OCI-LY7 (cell line): ENCODE data around the gene CHST8. TPM values are rescaled to one million over a fixed set of nuclear protein-coding genes. Genes with fewer than 3 reads are reported as not detected.

Experiments
- BruUV-seq: library from RNA; stranded (reverse); fragments of 400-500 nt; replicated peaks from 2 replicates; lab custom pipeline; 2021; lab: Mats Ljungman, UMichigan
- CTCF ChIA-PET: fragments of 300-600 bp; sonication (Branson Sonifier 250); formaldehyde crosslinking; loops from one replicate; lab custom pipeline; 2022; ENCODE audit warnings: antibody characterized with exemption; ENCODE audit not compliant: unreplicated experiment; lab: Charles Lee
- POLR2A ChIA-PET: fragments of 300-600 bp; sonication (Branson Sonifier 250); formaldehyde crosslinking; loops from one replicate; lab custom pipeline; 2022; ENCODE audit warnings: antibody characterized with exemption; lab: Charles Lee
- DNase-seq: peaks from one replicate; pipeline ENCODE4 v3.0.0-alpha.2; 2015; ENCODE audit warnings: low spot score
- H2AFZ ChIP-seq: fragments of 200-600 bp; sonication (generic), shearing (Covaris generic); 2 replicates; pipeline ENCODE4 v1.6.1; 2014; ENCODE audit warnings: mild to moderate bottlenecking, antibody characterized with exemption, low read length, moderate library complexity
- H3K27ac ChIP-seq: fragments of 200-600 bp; sonication (generic); 2 replicates; pipeline ENCODE4 v1.5.1; 2014; ENCODE audit warnings: mixed run types, low read depth, mild to moderate bottlenecking, moderate library complexity, low read length, inconsistent platforms; ENCODE audit not compliant: poor library complexity, severe bottlenecking
- H3K36me3 ChIP-seq: fragments of 200-600 bp; sonication (generic); 2 replicates; pipeline ENCODE4 v1.6.1; 2014; ENCODE audit warnings: mild to moderate bottlenecking, antibody characterized with exemption, low read length, moderate library complexity, mixed read lengths; ENCODE audit not compliant: insufficient read depth
- H3K4me1 ChIP-seq: fragments of 200-600 bp; sonication (generic); 2 replicates; pipeline ENCODE4 v1.5.1; 2014; ENCODE audit warnings: mild to moderate bottlenecking, low read length; ENCODE audit not compliant: insufficient read depth, poor library complexity, severe bottlenecking
- H3K4me2 ChIP-seq: fragments of 200-600 bp; sonication (generic); 2 replicates; pipeline ENCODE4 v1.6.1; 2014; ENCODE audit warnings: mild to moderate bottlenecking, low read length
- H3K4me3 ChIP-seq: fragments of 200-600 bp; sonication (generic); 2 replicates; pipeline ENCODE4 v1.5.1; 2014; ENCODE audit warnings: mild to moderate bottlenecking, low read depth, low read length; ENCODE audit not compliant: poor library complexity, severe bottlenecking
- H3K79me2 ChIP-seq: fragments of 200-600 bp; sonication (generic); 2 replicates; pipeline ENCODE4 v1.6.1; 2016; ENCODE audit warnings: low read depth, mild to moderate bottlenecking, low read length, moderate library complexity, mixed read lengths; ENCODE audit not compliant: insufficient read depth
- H3K9me2 ChIP-seq: fragments of 200-600 bp; sonication (generic); 2 replicates; pipeline ENCODE4 v1.6.1; 2016; ENCODE audit warnings: mild to moderate bottlenecking, low read length, mixed read lengths; ENCODE audit not compliant: insufficient read depth
- H3K9me3 ChIP-seq: fragments of 200-600 bp; sonication (generic); 2 replicates; pipeline ENCODE4 v1.6.1; 2014; ENCODE audit warnings: mild to moderate bottlenecking, mixed run types, low read length, mixed read lengths
- H4K20me1 ChIP-seq: fragments of 200-600 bp; sonication (generic); 2 replicates; pipeline ENCODE4 v1.6.1; 2014; ENCODE audit warnings: mild to moderate bottlenecking, antibody characterized with exemption, low read length, moderate library complexity, mixed read lengths; ENCODE audit not compliant: insufficient read depth
- CTCF ChIP-seq: fragments of 200-600 bp; sonication (generic); conservative IDR thresholded peaks from 2 replicates; pipeline ENCODE4 v1.5.1; 2014; ENCODE audit warnings: mild to moderate bottlenecking, antibody characterized with exemption, low read length, moderate library complexity, mixed read lengths
- EZH2phosphoT487 ChIP-seq: fragments of 200-600 bp; sonication (generic); IDR thresholded peaks from 2 replicates; pipeline ENCODE4 v1.6.1; 2018; ENCODE audit warnings: low read depth, borderline replicate concordance, mild to moderate bottlenecking, mixed run types, antibody characterized with exemption, low read length, moderate library complexity, mixed read lengths
- intact Hi-C: fragments of 100-400 bp; cut with micrococcal nuclease; formaldehyde crosslinking; loops from one replicate; pipeline ENCODE4 v1.10.0; 2022; ENCODE audit not compliant: unreplicated experiment
- total RNA-seq, 2 experiments: library from RNA; depleted of rRNA in 1 of 2; stranded (reverse); fragments of >200 nt in 1 of 2; shearing (Covaris generic) in 1 of 2; gene quantifications; 2 replicates each; pipeline ENCODE4 v1.2.3, GENCODE V29; 2014 to 2022

CHST8 gene
- total RNA-seq, 2 experiments from 2014 or later: not detected

GRCh38 chr19:33811736-33812387, 190.1 kb downstream of the CHST8 start:
- BruUV-seq: no TSS peak
- no peak overlapping the region for H3K27ac ChIP-seq
- ChIA-PET POLR2A (no interaction called here), CTCF (no interaction called here)
- intact Hi-C loops: no loop called here
- no peak for DNase-seq
- no peaks in the 10 kb centered on the region for H3K4me1 ChIP-seq
- H3K79me2 ChIP-seq: no peaks in the 10 kb centered on the region
- peaks cover 30% of the 10 kb centered on the region for H3K36me3 ChIP-seq
- no peak overlapping the region for H3K4me2 ChIP-seq
- no peak overlapping the region for H2AFZ ChIP-seq
- no peaks in the 10 kb centered on the region for H3K9me2 ChIP-seq
- no peaks in the 10 kb centered on the region for H3K9me3 ChIP-seq
- H3K4me3 ChIP-seq: no peak overlapping the region
- TF ChIP-seq CTCF: no peak
- no peak for TF ChIP-seq EZH2phosphoT487
- H4K20me1 ChIP-seq: no peaks in the 10 kb centered on the region

- ChIA-PET POLR2A (no interaction called here), CTCF (no interaction called here)
- Histone ChIP-seq H3K79me2 (no peaks in the 10 kb centered on the region), H3K9me3 (no peaks in the 10 kb centered on the region), H3K9me2 (no peaks in the 10 kb centered on the region), H3K27ac (no peak overlapping the region), H3K36me3 (peaks cover 24% of the 10 kb centered on the region), H4K20me1 (no peaks in the 10 kb centered on the region), H3K4me2 (no peak overlapping the region), H3K4me1 (no peaks in the 10 kb centered on the region), H3K4me3 (no peak overlapping the region), H2AFZ (no peak overlapping the region)
- intact Hi-C loops: no loop called here
- no peak for TF ChIP-seq CTCF
- TF ChIP-seq EZH2phosphoT487: no peak
- BruUV-seq: no TSS peak
- DNase-seq: no peak
These were observed 190.9 kb downstream of the CHST8 start for GRCh38 chr19:33812388-33813330.
